ENCODE measurements around the gene MEX3D. TPM values are rescaled to one million over a fixed set of nuclear protein-coding genes. Genes with fewer than 3 reads are reported as not detected.

MEX3D gene
- polyA plus RNA-seq, 4 donors: 21.8 to 33.4 (median 31.2) TPM

GRCh38 chr19:1598777-1599459 is 30.8 kb upstream of the MEX3D start:
- no peak for DNase-seq (ENCODE audit: low read depth in 4 of 4, low spot score in 3 of 4)

GRCh38 chr19:1593501-1593772 is 25.3 kb upstream of the MEX3D start:
- no peak for DNase-seq (ENCODE audit: low read depth in 4 of 4, low spot score in 3 of 4)

- DNase-seq (ENCODE audit: low read depth in 4 of 4, low spot score in 3 of 4): peak; percentile 79 to 88 (median 86)
Observed at GRCh38 chr19:1592755-1593500, 24.8 kb upstream of the MEX3D start, which contains the start of gene MBD3. MBD3 (minus strand) TSS chr19:1592865; CDS start chr19:1592631, 234 bp downstream.

- peak; percentile 52 to 77 (median 74) for DNase-seq (ENCODE audit: low read depth in 4 of 4, low spot score in 3 of 4)
Observed at GRCh38 chr19:1592024-1592754, 24.1 kb upstream of the MEX3D start.

- DNase-seq (ENCODE audit: low read depth in 4 of 4, low spot score in 3 of 4): no peak
Observed at GRCh38 chr19:1591421-1592023, 23.4 kb upstream of the MEX3D start.

GRCh38 chr19:1590641-1591397 is 22.7 kb upstream of the MEX3D start:
- DNase-seq (ENCODE audit: low read depth in 4 of 4, low spot score in 3 of 4): no peak

- DNase-seq (ENCODE audit: low read depth in 4 of 4, low spot score in 3 of 4): no peak
Observed at GRCh38 chr19:1587872-1588271, 19.7 kb upstream of the MEX3D start.

- no peak for DNase-seq (ENCODE audit: low read depth in 4 of 4, low spot score in 3 of 4)
Observed at GRCh38 chr19:1585243-1585580, 17.1 kb upstream of the MEX3D start.

- DNase-seq (ENCODE audit: low read depth in 4 of 4, low spot score in 3 of 4): no peak
Observed at GRCh38 chr19:1584500-1585242, 16.5 kb upstream of the MEX3D start.

GRCh38 chr19:1582201-1582600 is 14.1 kb upstream of the MEX3D start:
- DNase-seq (ENCODE audit: low read depth in 4 of 4, low spot score in 3 of 4): no peak

- no peak for DNase-seq (ENCODE audit: low read depth in 4 of 4, low spot score in 3 of 4)
Observed at GRCh38 chr19:1580957-1581356, 12.8 kb upstream of the MEX3D start.

GRCh38 chr19:1580382-1580781 is 12.3 kb upstream of the MEX3D start:
- DNase-seq (ENCODE audit: low read depth in 4 of 4, low spot score in 3 of 4): no peak

- no peak for DNase-seq (ENCODE audit: low read depth in 4 of 4, low spot score in 3 of 4)
Observed at GRCh38 chr19:1579222-1579621, 11.1 kb upstream of the MEX3D start.

- DNase-seq (ENCODE audit: low read depth in 4 of 4, low spot score in 3 of 4): no peak
Observed at GRCh38 chr19:1577929-1578618, 9.9 kb upstream of the MEX3D start.

- DNase-seq (ENCODE audit: low read depth in 4 of 4, low spot score in 3 of 4): no peak
Observed at GRCh38 chr19:1577090-1577928, 9.2 kb upstream of the MEX3D start.

GRCh38 chr19:1576242-1577089 is 8.3 kb upstream of the MEX3D start:
- no peak for DNase-seq (ENCODE audit: low read depth in 4 of 4, low spot score in 3 of 4)

Data from left renal pelvis (tissue), 4 donors.